ENCODE measurements around the gene PRAME. TPM values are rescaled to one million over a fixed set of nuclear protein-coding genes. Genes with fewer than 3 reads are reported as not detected.
"Not testable (repeated sequence)": the region's sequence is repeated elsewhere in the genome, so short reads cannot be mapped to it uniquely, and the experiment has no call there.

Gene PRAME
- total and polyA plus RNA-seq, 8 donors = not detected

GRCh38 chr22:22587577-22588188 is 28.6 kb upstream of the PRAME start:
- DNase-seq (no peak), ATAC-seq (no peak)
- H3K4me1 ChIP-seq = no peaks in the 10 kb centered on the region
- no peak overlapping the region for H3K4me3 ChIP-seq
- TF ChIP-seq, protein P1, sequence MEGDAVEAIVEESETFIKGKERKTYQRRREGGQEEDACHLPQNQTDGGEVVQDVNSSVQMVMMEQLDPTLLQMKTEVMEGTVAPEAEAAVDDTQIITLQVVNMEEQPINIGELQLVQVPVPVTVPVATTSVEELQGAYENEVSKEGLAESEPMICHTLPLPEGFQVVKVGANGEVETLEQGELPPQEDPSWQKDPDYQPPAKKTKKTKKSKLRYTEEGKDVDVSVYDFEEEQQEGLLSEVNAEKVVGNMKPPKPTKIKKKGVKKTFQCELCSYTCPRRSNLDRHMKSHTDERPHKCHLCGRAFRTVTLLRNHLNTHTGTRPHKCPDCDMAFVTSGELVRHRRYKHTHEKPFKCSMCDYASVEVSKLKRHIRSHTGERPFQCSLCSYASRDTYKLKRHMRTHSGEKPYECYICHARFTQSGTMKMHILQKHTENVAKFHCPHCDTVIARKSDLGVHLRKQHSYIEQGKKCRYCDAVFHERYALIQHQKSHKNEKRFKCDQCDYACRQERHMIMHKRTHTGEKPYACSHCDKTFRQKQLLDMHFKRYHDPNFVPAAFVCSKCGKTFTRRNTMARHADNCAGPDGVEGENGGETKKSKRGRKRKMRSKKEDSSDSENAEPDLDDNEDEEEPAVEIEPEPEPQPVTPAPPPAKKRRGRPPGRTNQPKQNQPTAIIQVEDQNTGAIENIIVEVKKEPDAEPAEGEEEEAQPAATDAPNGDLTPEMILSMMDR (IDR thresholded peaks at IDR 0.05) = no peak
- H3K36me3 ChIP-seq = no peaks in the 10 kb centered on the region
- no peak overlapping the region for H3K27ac ChIP-seq
- intact Hi-C loops (cut with DNase I) = no loop called here
- no peaks in the 10 kb centered on the region for H3K9me3 ChIP-seq
- H3K27me3 ChIP-seq = peaks cover 7 to 38% of the 10 kb centered on the region in 2 donors

DNA sequence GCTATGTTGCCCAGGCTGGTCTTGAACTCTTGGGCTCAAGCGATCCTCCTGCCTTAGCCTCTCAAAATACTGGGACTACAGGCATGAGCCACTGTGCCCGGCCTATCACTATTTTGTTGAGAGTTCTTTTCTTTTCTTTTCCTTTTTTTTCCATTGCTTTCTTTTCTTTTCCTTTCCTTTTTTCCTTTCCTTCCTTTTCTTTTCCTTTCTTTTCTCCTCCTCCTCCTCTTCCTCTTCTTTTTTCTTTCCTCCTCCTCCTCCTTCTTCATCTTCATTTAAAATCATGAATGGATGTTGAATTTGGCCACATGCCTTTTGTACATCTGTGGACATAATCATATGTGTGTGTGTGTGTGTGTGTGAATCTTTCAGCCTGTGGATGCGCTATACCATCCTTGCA is 25.7 kb upstream of the PRAME start:
- Histone ChIP-seq H3K4me1 (no peaks in the 10 kb centered on the region), H3K9me3 (no peaks in the 10 kb centered on the region), H3K27me3 (peaks cover 7 to 38% of the 10 kb centered on the region in 2 donors), H3K4me3 (no peak overlapping the region), H3K36me3 (no peaks in the 10 kb centered on the region), H3K27ac (no peak overlapping the region)
- TF ChIP-seq, protein P1 (IDR thresholded peaks at IDR 0.05) = no peak
- ATAC-seq = no peak
- DNase-seq = no peak
- intact Hi-C loops (cut with DNase I) = no loop called here

GRCh38 chr22:22583030-22583429 is 24.0 kb upstream of the PRAME start:
- TF ChIP-seq, protein P1 (IDR thresholded peaks at IDR 0.05) = no peak
- H3K27me3 ChIP-seq = peaks cover 7 to 28% of the 10 kb centered on the region in 2 donors
- H3K9me3 ChIP-seq = no peaks in the 10 kb centered on the region
- intact Hi-C loops (cut with DNase I) = no loop called here
- no peak overlapping the region for H3K4me3 ChIP-seq
- ATAC-seq = no peak
- no peak overlapping the region for H3K27ac ChIP-seq
- H3K36me3 ChIP-seq = no peaks in the 10 kb centered on the region
- no peak for DNase-seq
- H3K4me1 ChIP-seq = no peaks in the 10 kb centered on the region

DNA sequence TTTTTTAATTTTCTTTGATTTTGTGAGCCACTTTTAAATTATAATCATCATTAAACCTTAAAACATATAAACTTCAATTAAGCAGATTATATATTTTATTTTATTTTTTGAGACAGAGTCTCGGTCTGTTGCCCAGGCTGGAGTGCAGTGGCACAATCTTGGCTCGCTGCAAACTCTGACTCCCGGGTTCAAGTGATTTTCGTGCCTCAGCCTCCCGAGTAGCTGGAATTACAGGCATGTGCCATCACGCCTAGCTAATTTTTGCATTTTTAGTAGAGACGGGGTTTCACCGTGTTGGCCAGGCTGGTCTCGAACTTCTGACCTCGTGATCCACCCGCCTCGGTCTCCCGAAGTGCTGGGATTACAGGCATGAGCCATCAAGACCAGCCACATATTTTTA is 22.5 kb upstream of the PRAME start:
- ATAC-seq; DNase-seq; H3K27ac ChIP-seq; H3K4me1 ChIP-seq; intact Hi-C loops (cut with DNase I); H3K9me3 ChIP-seq; H3K36me3 ChIP-seq; H3K4me3 ChIP-seq: not testable (repeated sequence)
- H3K27me3 ChIP-seq = peaks cover 6 to 18% of the 10 kb centered on the region in 2 donors

DNA sequence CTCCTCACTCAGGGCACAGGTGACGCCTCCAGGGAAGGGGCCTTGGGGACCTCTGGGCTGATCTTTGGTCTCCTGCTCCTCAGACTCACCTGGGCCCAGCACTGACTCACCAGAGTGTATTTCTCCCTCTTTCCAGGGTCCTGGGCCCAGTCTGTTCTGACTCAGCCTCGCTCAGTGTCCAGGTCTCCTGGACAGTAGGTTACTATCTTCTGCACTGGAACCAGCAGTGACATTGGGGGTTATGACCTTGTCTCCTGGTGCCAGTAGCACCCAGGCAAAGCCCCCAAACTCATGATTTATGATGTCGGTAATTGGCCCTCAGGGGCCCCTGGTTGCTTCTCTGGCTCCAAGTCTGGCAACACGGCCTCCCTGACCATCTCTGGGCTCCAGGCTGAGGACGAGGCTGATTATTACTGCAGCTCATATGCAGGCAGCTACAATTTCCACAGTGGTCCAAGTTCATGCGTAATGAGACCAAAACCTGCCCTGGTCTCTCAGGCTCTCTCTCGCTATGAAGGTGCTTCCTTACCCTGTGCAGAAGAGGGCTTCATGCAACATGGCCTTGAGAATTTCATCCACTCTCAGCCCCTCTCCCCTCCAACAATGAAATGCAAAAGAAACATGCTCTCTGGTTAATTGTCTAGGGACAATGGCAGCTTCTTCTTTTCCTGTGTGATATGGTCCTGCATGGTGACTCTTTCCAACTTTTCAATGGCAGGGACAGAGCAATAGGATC is 21.0 kb upstream of the PRAME start:
- Histone ChIP-seq H3K4me3 (no peak overlapping the region), H3K27me3 (peaks cover 0 to 8% of the 10 kb centered on the region in 2 donors), H3K36me3 (no peaks in the 10 kb centered on the region), H3K4me1 (no peaks in the 10 kb centered on the region), H3K9me3 (no peaks in the 10 kb centered on the region), H3K27ac (no peak overlapping the region)
- ATAC-seq = no peak
- TF ChIP-seq, protein P1 (IDR thresholded peaks at IDR 0.05) = no peak
- intact Hi-C loops (cut with DNase I) = no loop called here
- no peak for DNase-seq

Measured in left lung (tissue), 10 donors.